ENCODE data around the gene PTGFRN.
"Not testable (repeated sequence)": the region's sequence is repeated elsewhere in the genome, so short reads cannot be mapped to it uniquely, and the experiment has no call there.

Gene PTGFRN

DNA sequence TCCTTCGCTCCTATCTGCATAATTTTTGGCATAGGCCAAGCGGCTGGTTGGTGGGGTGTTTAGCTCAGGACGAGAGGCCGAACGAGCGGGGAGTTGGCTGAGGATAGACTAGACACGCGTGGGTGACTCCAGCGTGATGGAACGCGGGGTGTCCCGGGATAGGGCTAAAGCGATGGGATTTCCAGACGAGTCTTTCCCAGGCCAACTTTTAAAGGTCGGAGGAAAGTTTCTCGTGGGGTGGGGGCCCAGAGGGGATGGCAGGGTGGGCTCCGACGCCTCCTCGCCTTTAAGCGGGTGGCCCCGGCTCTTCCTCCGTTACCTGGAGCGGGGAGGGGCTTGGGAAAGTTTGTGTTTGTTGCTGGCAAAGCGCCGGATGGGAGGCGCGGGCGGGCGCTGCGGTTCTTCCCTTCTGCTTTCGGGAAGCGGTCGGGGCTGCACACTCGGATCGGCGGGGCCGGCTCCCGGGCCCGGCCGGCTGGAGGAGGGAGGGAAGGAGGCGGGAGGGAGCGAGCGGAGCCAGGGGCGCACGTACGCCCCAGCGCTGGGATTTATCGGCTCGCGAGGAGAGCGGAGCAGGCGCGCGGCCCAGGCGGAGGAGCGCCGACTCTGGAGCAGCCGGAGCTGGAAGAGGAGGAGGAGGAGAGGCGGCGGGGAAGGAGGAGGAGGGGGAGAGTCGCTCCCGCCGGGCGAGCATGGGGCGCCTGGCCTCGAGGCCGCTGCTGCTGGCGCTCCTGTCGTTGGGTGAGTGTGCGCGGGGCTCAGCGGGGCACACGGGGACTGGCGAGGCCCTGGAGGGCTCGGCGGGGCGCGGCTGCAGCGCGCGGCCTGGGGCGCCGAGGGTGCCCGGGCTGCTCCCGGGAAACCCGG, at the start of gene PTGFRN:
Gene PTGFRN, plus strand, starts transcription at position 405 of the 867 bp plus-strand sequence. Its CDS starts 288 bp downstream, at position 693.
- peak; percentile 35 for DNase-seq

DNA sequence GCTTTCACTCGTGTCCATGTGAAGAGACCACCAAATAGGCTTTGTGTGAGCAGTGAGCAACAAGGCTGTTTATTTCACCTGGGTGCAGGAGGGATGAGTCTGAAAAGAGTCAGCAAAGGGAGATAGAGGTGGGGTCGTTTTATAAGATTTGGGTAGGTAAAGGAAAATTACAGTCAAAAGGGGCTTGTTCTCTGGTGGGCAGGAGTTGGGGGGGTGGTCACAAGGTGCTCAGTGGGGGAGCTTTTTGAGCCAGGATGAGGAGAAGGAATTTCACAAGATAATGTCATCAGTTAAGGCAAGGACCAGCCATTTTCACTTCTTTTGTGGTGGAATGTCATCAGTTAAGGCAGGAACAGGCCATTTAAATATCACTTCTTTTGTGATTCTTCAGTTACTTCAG, 49.5 kb upstream of the PTGFRN start:
- not testable (repeated sequence) for DNase-seq

DNA sequence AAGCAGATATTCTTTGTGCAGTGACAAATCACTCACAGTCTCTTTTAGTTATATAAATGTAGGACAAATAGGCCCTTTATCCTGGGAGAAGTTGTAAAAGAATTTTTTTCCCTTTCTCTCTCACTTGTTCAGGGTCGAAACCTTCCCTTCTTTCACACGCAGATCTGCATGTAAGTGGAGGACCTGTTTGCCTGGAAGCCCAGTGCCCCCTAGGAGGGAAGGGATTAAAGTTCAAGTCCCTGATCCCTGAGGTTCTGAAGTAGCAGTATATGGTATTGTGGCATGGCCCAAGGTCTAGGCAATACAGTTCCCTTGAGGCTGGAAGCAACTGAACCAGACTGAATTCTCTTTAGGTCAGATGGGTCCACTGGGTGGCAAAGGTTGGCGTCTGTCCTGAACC, 48.6 kb upstream of the PTGFRN start:
- DNase-seq = no peak

DNA sequence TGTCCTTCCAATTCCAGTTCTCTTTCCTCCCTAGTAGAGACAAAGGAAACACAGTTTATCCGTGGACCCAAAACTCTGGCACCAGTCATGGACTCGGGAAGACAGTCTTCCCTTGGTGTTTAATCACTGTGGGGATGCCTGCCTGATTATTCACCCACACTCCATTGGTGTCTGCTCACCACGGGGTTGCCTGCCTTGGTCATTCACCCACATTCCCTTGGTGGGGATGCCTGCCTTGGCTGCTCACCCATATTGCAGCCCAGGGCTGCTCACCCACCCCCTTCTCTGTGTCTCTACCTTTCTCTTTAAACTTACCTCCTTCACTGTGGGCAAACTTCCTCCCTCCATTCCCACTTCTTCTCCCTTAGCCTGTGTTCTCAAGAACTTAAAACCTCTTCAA, 46.7 kb upstream of the PTGFRN start:
- DNase-seq = not testable (repeated sequence)

DNA sequence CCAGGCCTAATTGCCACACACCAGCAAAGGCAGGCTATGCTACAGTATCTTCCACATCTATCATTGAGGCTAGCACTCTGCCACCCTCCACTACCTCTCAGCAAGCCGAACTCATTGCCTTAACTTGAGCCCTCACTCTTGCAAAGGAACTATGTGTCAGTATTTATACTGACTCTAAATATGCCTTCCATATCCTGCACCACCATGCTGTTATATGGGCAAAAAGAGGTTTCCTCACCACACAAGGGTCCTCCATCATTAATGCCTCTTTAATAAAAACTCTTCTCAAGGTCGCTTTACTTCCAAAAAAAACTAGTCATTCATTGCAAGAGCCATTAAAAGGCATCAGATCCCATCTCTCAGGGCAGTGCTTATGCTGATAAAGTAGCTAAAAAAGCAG, 43.2 kb upstream of the PTGFRN start:
- not testable (repeated sequence) for DNase-seq

DNA sequence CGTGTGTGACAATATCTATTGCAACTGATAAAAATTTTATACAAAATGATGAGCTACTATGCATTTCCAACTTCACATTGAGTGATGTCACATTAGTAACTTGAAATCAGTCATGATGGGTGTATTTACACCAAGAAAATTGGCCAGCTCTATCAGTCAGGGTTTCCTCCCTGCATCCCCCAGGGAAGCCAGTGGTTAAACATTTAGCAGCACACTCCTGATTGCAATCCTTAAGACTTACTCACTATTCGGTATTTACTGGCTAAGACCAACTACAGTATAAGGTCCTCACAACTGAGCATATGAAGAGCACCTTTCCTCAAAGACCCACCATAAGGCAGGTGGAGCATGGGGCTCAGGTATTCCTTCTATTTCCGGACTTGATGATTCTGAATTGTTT, 41.3 kb upstream of the PTGFRN start:
- no peak for DNase-seq

DNA sequence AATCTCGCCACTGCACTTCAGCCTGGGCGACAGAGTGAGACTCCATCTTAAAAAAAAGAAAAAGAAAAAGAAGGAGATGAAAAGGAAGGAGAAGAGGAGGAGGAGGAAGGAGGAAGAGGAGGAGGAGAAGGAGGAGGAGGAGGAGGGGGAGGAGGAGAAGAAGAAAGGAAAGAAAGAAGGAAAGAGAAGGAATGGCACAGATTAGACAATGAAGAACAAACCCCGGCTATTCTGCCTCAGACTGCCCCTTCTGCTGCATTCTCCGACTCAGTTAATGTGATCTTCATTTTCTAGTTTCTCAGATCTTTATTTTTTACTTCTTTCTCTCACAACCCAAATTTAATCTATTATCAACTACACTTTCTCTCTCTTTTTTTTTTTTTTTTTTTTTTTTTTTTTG, 40.1 kb upstream of the PTGFRN start:
- no peak for DNase-seq

DNA sequence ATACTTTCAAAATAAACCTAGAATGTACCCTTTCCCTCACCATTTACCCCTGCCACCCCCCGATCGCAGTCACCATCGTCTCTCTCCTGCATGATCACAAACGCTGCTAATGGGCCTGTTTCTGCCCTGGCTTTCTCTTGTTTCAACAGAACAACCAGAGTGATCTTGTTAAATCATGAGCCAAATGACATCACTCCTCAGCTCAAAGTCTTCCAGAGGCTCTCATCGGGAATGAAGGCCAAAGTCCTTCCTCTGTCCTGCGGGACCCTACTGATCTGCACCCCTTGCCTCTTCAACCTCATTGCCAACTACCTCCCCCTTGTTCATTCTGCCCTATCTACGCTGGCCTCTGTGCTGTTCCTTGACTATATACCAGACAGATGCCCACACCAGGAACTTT, 39.4 kb upstream of the PTGFRN start:
- no peak for DNase-seq

DNA sequence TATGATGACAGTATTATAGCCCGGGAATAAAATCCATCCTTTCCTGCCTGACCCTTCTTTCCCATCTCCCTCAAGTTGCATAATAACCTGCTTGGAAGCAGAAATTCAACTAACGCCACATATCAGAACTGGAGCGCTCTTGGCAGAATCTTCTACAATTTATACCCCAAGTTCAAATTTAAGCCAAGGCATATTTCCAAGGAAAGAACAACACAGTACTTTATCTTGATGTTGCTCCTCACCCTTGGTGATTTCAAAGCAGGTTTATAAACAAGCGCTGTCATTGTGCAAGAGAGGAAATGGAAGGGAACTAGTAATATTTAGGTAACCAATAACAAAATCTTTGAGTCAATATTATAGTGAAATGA, 38.0 kb upstream of the PTGFRN start:
- no peak for DNase-seq

DNA sequence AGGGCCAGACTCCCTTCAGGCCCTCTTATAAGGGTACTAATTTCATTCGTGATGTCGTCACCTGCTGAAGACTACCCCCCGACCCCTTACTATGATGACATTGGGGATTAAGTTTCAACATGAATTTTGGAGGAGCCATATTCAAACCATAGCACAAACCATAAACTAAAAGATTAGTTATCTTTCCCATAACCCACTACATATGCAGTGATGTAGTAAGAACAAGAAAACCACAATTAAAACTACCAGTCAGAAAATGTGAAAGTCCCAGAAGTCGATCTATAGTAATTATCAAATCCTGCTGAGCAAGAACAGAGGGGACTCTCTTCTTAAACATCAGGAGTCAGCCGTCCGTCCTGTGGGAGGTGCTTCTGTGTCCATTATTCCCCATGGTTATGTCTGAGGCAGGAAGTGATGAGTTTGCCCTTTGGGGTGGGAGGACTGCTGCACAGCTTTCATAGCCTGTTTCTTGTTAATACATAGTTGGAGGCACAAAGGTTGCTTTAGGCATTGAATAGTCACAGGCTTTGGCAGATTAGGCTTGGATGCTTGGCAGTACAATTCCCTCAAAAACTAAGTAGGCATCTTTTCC, 35.9 kb upstream of the PTGFRN start:
- DNase-seq = no peak

DNA sequence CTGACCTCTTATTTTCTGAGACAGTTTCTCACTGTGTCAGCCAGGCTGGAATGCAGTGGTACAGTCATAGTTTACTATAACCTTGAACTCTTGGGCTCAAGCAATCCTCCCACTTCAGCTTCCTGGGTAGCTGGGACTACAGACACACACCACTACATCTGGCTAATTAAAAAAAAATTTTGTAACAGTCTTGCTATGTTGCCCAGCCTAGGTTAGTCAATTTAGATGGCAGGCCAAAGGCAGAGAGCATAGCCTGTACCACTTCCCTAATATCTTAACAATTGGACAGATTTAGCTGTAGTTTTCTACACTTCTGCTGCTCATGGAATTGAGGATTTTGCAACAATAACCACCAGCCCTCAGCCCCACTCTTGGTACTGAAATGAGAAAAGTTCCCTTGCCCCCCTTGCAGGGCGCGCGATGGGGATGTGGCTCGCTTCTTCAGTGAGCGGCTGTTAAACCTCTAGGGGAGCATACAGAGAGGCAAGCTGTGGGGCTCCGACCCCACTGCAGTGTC, 34.9 kb upstream of the PTGFRN start:
- no peak for DNase-seq

DNA sequence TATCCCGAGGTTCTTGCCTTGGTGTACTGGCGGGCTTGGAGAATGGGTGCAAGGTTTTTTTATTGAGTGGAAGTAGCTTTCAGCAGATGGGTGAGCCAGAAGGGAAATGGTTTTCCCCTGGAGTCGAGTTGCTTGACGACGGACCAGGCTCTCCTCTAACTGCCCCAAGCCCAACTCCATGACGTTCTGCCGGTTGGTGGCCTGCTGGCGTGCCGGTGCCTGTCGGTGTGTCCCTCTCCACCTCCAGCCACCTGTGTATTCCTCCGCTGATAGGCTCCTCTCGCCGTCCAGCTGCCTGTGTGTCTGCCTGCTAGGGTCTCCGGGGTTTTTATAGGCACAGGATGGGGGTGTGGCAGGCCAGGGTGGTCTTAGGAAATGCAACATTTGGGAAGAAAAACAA, 34.3 kb upstream of the PTGFRN start:
- DNase-seq = no peak

DNA sequence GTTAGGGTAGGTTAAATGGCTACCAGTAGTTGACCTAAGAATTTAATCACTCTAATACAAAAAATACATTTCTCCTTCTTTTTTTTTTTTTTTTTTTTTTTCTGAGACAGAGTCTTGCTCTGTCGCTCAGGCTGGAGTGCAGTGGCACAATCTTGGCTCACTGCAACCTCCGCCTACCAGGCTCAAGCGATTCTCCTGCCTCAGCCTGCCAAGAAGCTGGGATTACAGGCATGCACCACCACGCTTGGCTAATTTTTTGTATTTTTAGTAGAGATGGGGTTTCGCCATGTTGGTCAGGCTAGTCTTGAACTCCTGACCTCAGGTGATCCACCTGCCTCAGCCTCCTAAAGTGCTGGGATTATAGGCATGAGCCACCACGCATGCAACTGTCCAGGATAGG, 33.8 kb upstream of the PTGFRN start:
- not testable (repeated sequence) for DNase-seq

DNA sequence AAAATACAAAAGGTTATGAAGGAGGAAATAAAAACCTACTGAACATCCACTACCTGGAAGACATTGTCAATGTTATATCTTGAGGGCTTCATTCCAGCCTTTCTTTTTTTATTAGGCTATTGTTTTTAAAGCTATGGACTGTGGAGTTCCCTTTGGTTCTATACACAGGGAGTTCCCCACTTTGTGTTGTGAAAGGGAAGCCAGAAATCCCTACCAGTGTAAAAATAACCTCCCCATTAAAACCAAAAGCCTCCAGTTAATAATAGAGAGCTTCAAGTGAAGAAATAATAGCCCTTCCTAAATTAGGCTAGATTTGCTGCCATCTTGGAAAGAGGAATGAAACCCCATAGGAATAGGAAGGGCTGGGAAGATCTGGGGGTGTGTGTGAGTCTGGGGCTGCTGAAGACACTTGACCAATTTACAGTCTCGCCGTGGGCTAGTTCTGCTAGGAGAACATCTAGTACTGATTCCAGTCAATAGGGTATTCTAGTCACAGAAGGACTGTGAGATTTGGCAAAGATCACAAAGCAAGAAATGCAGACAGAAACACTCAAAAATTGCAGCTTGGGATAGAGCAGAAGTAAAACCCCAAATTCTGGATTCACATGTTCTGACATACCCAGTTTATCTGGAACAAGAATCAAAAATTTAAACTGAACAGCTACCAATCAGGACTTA, 32.4 kb upstream of the PTGFRN start:
- DNase-seq = no peak

DNA sequence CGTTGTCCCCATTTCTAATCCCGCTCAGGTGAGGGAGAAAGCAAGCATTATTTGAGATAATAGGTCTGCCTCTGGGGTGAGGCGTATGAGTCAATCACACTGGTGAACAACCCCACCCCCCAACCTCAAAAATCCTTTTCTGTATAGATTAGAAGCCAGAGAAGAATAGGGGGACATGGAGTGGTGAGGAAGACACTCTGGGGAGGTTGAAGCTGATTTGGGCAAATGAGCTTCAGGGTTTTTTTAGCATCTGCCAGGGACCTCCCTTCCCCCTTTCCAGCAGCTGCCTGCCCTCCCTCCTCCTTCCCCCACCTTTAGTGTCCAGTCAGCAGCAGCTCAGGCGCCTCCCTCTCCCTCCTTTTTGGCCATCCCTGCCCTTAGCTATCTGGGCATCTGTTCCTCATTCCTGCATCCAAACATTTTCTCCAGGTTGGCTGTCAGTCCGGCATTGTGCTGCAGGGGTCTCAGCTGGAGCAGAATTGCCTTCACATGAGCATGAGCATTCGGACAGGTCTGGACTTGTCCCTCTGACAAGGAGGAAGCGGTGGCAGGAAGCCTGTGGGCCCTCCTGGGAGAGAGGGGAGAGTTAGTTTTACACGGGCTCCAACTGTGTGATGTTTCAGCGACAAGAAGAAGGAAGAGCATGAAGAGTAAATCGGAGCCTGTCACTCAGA, 30.8 kb upstream of the PTGFRN start:
- peak; percentile 91 for DNase-seq

DNA sequence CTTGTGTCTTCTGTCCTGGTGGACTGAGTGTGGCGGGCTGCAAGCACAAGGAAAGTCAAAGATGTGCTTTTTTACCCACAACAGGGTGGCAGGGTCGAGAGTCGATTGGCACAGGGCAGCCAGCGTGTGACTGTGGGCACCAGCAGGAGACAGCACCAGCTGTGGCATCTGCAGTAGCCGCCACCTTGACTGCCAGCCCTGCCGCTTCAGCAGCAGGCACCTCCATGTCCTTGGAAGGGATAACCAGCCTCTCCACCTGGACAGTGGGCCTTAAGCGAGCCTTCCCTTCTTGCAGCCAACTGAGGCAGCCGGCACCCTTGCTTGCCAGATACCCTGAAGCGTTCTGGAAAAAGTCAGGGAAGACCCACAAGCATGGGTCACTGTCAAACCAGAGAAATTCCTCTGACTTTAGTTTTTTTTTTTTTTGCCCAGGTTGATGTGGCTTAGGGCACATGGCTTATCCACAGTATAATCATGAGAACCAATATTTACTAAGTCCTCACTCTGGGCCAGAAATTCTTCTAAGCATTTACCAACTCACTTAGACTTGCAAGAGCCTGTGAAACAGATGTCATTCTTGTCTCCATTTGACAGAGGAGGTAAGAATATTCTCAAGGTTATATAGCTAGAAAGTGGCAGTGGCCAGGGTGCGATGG, 30.1 kb upstream of the PTGFRN start:
- DNase-seq = peak; percentile 45

DNA sequence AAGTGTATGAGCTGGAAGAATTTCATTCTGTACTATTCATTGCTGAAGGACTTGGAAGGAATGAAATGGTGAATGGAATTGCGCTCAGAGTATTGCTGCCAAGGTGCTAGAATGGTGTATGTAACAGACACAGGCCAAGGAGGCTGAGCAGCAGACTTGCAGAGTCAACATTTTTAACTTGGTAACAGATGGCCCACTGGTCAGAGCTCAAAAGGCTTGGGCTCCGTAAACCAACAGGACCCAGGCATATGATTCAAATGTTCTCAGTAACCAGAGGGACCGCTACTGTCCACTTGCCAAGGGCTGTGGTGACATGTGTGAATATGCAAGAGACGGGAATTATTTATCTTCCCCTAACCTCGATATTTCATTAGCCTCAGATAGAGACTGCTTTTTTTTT, 28.8 kb upstream of the PTGFRN start:
- no peak for DNase-seq

DNA sequence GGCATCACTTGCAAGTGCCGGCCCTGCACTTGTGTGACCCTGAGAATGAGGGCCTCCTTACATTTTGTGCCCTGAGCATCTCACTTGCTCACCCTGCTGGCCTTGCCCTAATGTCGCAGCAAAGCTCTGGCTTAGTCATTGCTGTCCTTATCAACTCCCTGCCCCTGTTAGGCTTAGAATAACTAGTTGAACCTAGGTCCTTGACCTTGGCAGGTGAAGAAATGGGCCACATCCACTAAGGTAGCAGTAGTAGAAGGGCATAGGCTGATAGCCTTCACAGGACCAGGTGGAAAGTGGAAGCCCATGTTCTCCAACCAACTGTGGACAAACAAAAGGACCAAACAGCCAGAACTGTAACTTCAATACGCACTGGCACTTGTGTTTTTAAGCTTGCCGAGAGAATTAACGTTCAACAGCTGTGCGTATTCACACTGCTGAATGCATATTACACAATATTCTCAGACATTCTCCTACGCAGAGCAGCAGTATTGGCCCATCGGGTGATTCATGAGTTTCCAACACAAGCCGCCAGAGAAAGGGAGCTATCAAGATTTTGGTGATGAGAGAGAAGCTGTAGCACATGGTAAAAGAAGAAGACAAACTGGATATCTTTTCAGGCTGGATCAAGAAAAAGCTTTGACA, 27.7 kb upstream of the PTGFRN start:
- DNase-seq = peak; percentile 24

DNA sequence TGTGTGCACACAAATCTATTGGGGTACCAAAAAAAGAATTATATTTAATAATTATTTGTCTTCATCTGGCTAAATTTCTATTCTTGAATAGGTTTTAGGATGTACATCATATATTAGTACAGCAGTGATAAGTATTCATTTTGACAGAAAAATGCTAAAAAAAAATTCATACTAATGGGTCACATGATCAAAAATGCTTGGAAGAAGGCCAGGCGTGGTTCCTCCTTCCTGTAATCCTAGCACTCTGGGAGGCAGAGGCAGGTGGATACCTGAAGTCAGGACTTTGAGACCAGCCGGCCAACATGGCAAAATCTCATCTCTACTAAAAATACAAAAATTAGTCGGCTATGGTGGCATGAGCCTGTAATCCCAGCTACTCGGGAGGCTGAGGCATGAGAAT, 26.9 kb upstream of the PTGFRN start:
- DNase-seq = no peak

DNA sequence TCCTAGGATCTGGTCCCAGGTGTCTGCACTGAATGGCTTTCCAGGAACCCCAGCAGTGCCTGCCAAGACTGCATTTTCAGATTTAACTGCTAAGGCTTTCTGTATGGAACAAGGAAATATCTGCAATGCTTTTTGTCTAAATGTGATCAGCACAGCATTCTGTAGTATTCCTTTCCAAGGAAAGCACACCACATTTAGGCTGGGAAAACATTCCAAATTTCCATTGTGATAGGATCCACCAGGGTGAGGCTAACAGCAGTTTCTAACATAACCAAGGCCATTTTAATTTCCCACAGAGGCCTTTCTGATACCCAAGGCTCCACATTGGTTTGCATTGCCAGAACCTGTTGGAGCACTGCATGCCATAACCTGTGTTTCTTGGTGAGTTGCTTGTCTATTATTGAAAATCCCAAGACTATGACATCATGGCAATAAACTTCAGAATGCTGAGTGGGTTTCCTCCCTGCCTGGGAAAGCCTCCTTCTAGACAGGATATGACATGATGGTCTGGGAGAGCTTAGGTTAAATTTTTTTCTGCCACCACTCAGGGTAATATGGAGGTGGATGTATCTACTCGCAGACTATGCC, 23.3 kb upstream of the PTGFRN start:
- DNase-seq = no peak

DNA sequence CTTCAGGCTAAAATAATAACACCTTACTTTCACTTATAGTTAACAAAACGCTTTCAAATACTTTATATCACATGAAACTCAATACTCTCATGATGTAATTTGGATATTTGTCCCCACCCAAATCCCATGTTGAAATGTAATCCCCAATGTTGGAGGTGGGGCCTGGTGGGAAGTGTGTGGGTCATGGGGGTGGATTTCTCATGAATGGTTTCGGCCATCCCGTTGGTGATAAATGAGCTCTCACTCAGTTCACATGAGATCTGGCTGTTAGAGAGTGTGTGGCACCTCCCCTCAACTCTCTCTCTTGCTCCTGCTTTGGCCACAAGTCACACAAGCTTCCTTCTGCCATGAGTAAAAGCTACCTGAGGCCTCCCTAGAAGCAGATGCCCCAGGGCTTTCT, 22.5 kb upstream of the PTGFRN start:
- no peak for DNase-seq

DNA sequence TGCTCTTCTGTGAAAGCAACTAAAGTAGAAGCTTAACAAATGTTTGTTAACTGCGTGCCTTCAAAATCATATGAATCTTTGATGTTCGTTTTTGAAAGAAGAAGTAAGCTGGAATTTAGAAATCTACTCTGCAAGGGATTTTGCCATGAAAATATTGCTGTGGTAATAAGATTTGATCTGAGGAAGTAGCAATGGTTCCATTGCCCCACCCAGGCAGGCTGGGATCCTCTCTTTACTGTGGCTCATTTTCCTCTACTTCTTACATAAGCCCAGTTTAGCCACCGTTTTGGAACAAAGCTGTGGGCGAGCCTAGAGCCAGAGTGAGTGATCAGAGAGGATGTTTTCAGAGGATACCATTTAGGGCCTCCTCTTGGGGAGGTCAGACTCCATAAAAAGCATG, 20.3 kb upstream of the PTGFRN start:
- no peak for DNase-seq

Data from DMS 273 treated with DMSO at 0.1 percent for 48 hours (cell line).